ENCODE results near the gene FBXW8. TPM values are rescaled to one million over a fixed set of nuclear protein-coding genes. Genes with fewer than 3 reads are reported as not detected.
A peak's percentile ranks its signal among the peaks of the same experiment; 100 is the strongest.

FBXW8 gene
- total RNA-seq, 1 experiment from 2014 or later = 15.3 TPM

DNA sequence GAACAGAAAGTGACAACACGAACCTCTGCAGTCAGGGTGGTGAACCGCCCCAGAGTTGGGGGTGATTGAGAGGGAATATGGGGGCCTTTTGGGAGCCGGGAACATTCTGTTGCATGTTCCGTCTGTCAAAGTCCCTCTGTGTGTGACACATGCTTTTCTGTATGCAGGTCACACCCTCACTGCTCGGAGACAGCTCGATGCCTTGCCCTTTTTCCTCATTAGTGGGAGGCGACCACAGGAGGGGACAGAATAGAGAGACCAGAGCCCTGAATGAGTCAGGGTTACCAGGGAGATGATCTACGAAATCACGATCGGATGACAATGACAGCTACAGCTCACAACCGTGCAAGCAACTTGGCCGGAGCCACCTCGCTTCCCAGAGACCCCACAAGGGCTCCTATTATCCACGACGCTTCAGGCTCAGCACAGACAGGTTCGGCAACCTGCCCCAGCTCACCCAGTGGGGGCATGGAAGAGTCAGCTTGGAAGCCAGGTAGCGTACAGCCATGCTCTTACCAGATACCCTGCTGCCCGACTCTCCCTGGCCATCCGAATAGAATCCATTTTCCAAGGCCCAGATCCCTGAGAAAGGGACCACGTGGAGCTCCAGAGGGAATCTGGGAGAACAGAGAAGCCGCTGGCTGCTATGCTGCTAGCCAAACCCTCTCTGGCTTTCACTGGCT is 149.6 kb downstream of the FBXW8 start:
- Histone ChIP-seq H4K8ac (replicated peaks; ENCODE audit: insufficient read length, low read depth, low read length) (no peak overlapping the region), H2BK5ac (ENCODE audit: insufficient read length, low read length) (no peak overlapping the region), H3K23me2 (ENCODE audit: insufficient read length, low read depth, low read length, poor library complexity, severe bottlenecking) (no peaks in the 10 kb centered on the region), H4K20me1 (ENCODE audit: control insufficient read depth, insufficient read depth, insufficient read length) (no peaks in the 10 kb centered on the region), H3K14ac (ENCODE audit: insufficient read depth, low read length) (no peak overlapping the region), H3K18ac (ENCODE audit: insufficient read length, low read depth, low read length) (no peak overlapping the region), H3K9ac (ENCODE audit: extremely low read depth, insufficient read length, low read length) (no peak overlapping the region), H4K5ac (ENCODE audit: insufficient read length, low read depth, low read length) (no peak overlapping the region), H2BK120ac (ENCODE audit: low read depth, low read length, poor library complexity, severe bottlenecking) (no peak overlapping the region), H3K27ac (ENCODE audit: insufficient read length, low read depth, low read length) (no peak overlapping the region), H4K91ac (ENCODE audit: insufficient read length, low read depth, low read length) (no peak overlapping the region), H2AFZ (ENCODE audit: low read length) (no peak overlapping the region), H2BK20ac (ENCODE audit: low read depth, low read length, poor library complexity, severe bottlenecking) (no peak overlapping the region), H3K4me2 (ENCODE audit: insufficient read depth, insufficient read length, low read length) (no peak overlapping the region), H3K4me1 (ENCODE audit: insufficient read depth, low read length) (no peaks in the 10 kb centered on the region; the same call in 1 of the 2 replicates), H3K27me3 (ENCODE audit: insufficient read depth, low read length) (no peaks in the 10 kb centered on the region), H3K4ac (ENCODE audit: low read depth, low read length) (no peak overlapping the region), H3K79me1 (ENCODE audit: insufficient read depth, low read depth, low read length, poor library complexity, severe bottlenecking) (no peaks in the 10 kb centered on the region), H3K56ac (ENCODE audit: insufficient read length, low read depth, low read length) (no peak overlapping the region), H3T11ph (ENCODE audit: low read length) (no peak overlapping the region), H3K9me3 (ENCODE audit: control insufficient read depth, low read depth, low read length) (no peaks in the 10 kb centered on the region), H3K23ac (ENCODE audit: insufficient read length, low read depth, low read length) (no peak overlapping the region), H2BK15ac (ENCODE audit: low read depth, low read length) (no peak overlapping the region), H3K79me2 (ENCODE audit: insufficient read depth, low read length) (no peaks in the 10 kb centered on the region), H2AK5ac (ENCODE audit: insufficient read length, low read length) (no peak overlapping the region), H2BK12ac (ENCODE audit: insufficient read length, low read depth, low read length) (no peak overlapping the region)
- WGBS (ENCODE audit: extremely low coverage, insufficient read length, low lambda C conversion rate) = no CpG with 5 or more reads among the region's 21 CpGs
- Mint-ChIP-seq H3K27me3 (ENCODE audit: low read depth) (peaks cover 2% of the 10 kb centered on the region), H3K4me1 (peaks cover 42 to 65% of the 10 kb centered on the region in 2 experiments), H3K4me3 (no peak overlapping the region), H3K36me3 (ENCODE audit: insufficient read depth in 1 of 3, low read depth in 3 of 3) (no peaks in the 10 kb centered on the region; a peak in 1 of 7 replicates), H3K9me3 (no peaks in the 10 kb centered on the region), H3K27ac (peak overlapping the region in 2 of 3 experiments; percentile 25 to 50; a peak in 2 of 7 replicates)
- peak; percentile 57 for DNase-seq
- TF ChIP-seq, protein P1, sequence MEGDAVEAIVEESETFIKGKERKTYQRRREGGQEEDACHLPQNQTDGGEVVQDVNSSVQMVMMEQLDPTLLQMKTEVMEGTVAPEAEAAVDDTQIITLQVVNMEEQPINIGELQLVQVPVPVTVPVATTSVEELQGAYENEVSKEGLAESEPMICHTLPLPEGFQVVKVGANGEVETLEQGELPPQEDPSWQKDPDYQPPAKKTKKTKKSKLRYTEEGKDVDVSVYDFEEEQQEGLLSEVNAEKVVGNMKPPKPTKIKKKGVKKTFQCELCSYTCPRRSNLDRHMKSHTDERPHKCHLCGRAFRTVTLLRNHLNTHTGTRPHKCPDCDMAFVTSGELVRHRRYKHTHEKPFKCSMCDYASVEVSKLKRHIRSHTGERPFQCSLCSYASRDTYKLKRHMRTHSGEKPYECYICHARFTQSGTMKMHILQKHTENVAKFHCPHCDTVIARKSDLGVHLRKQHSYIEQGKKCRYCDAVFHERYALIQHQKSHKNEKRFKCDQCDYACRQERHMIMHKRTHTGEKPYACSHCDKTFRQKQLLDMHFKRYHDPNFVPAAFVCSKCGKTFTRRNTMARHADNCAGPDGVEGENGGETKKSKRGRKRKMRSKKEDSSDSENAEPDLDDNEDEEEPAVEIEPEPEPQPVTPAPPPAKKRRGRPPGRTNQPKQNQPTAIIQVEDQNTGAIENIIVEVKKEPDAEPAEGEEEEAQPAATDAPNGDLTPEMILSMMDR (conservative IDR thresholded peaks at IDR 0.05) = no peak
